ENCODE measurements around the gene GUCD1. TPM values are rescaled to one million over a fixed set of nuclear protein-coding genes. Genes with fewer than 3 reads are reported as not detected.

Gene GUCD1
- polyA plus RNA-seq, 2 of the 4 experiments (the other 2 are of a cell fraction): 37.1 to 43.5 TPM

DNA sequence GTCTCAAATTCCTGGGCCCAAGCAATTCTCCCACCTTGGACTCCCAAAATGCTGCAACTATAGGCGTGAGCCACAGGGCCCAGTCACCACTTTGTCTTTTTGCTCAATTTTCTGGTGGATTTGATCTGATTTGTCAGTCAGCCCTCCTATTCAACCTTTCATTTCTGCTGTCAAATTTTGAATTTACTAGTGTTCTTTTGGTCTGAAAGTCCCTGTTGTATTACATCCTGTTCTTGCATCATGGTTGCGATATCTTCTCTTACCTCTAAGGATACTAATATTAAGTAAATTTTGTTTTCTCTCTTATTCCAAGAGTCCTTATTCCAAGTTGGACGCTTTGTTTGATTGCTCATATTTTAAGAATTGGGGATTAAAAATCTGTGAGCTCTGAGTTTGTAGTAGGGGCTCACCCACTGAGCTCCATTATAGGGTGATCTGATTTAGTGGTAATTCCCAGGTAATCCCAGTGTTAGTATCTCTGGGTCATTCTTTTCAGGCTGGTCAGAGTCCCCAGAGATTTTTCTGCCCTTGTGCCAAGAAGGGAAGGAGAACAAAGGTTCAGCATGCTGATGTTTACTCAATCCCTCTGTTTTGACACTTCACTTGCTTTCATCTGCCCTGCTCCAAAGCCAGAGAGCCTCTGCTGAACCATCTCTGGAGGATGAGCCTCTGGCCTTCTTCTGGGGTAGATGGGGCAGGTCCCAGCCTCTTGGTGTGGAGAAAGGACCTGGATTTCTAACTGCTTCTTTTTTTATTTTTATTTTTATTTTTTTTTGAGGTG, 49.8 kb downstream of the GUCD1 start (continued):
- no peak for TF ChIP-seq USF2 (IDR thresholded peaks at IDR 0.05)
- no peak for TF ChIP-seq NFE2L2 (conservative IDR thresholded peaks at IDR 0.05; ENCODE audit: low read length)

DNA sequence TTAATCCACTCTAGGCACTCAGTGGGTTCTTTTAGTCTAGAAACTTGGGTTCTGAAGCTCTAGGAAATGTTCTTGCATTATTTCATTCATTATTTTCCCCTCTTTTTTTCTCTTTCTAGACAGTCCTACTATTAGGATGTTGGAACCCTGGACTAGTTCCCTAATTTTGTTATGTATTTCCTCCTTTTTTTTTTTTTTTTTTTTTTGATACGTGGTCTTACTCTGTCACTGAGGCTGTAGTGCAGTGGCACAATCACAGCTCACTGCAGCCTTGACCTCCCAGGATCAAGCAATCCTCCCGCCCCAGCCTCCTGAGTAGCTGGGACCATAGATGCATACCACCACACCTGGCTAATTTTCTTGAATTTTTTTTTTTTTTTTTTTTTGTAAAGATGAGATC, 50.4 kb downstream of the GUCD1 start:
- TF ChIP-seq TP53 (CRISPR knock-in tag; IDR thresholded peaks at IDR 0.05): no peak
- TF ChIP-seq ZC3H11A (IDR thresholded peaks at IDR 0.05): no peak
- ATAC-seq: no peak
- Histone ChIP-seq H3K4me1 (peaks cover 25% of the 10 kb centered on the region), H3K4me2 (no peak overlapping the region), H3K4me3 (no peak overlapping the region), H3K27ac (no peak overlapping the region), H3K9me3 (no peaks in the 10 kb centered on the region)
- no peak for FAIRE-seq
- no peak for DNase-seq (ENCODE audit: low read depth in 1 of 2, low spot score in 1 of 2)
- ChIA-PET POLR2A (no interaction called here), CTCF (interaction anchor here (0.7 to 4.8 kb wide), 5 partner anchors 38 to 939 kb away, joined by 3 to 32 read pairs (median 4); no protein-coding TSS in a partner anchor)
- WGBS (ENCODE audit: missing lambda C conversion rate): 85% methylated on average over 2 of the region's 2 CpGs

- no peak for FAIRE-seq
- Histone ChIP-seq H3K9me3 (no peaks in the 10 kb centered on the region), H3K4me1 (peaks cover 25% of the 10 kb centered on the region), H3K4me2 (no peak overlapping the region), H3K4me3 (no peak overlapping the region), H3K27ac (no peak overlapping the region)
- no peak for DNase-seq (ENCODE audit: low read depth in 1 of 2, low spot score in 1 of 2)
- ChIA-PET POLR2A (no interaction called here), CTCF (interaction anchor here (0.6 to 4.8 kb wide), 14 partner anchors 12 to 445 kb away, joined by 3 to 32 read pairs (median 5); no protein-coding TSS in a partner anchor)
- WGBS (ENCODE audit: missing lambda C conversion rate): 89% methylated on average over 5 of the region's 5 CpGs
- TF ChIP-seq, protein P1, sequence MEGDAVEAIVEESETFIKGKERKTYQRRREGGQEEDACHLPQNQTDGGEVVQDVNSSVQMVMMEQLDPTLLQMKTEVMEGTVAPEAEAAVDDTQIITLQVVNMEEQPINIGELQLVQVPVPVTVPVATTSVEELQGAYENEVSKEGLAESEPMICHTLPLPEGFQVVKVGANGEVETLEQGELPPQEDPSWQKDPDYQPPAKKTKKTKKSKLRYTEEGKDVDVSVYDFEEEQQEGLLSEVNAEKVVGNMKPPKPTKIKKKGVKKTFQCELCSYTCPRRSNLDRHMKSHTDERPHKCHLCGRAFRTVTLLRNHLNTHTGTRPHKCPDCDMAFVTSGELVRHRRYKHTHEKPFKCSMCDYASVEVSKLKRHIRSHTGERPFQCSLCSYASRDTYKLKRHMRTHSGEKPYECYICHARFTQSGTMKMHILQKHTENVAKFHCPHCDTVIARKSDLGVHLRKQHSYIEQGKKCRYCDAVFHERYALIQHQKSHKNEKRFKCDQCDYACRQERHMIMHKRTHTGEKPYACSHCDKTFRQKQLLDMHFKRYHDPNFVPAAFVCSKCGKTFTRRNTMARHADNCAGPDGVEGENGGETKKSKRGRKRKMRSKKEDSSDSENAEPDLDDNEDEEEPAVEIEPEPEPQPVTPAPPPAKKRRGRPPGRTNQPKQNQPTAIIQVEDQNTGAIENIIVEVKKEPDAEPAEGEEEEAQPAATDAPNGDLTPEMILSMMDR (IDR thresholded peaks at IDR 0.05): no peak
- TF ChIP-seq BHLHE40 (IDR thresholded peaks at IDR 0.05; ENCODE audit: low read depth, low read length) (no peak), PBX3 (IDR thresholded peaks at IDR 0.05) (no peak), CEBPB (IDR thresholded peaks at IDR 0.05) (no peak), EHF (CRISPR knock-in tag; IDR thresholded peaks at IDR 0.05) (no peak), MAFK (IDR thresholded peaks at IDR 0.05; ENCODE audit: partially characterized antibody) (no peak), ZNF302 (CRISPR knock-in tag; IDR thresholded peaks at IDR 0.05) (no peak)
- TF ChIP-seq, protein P2, sequence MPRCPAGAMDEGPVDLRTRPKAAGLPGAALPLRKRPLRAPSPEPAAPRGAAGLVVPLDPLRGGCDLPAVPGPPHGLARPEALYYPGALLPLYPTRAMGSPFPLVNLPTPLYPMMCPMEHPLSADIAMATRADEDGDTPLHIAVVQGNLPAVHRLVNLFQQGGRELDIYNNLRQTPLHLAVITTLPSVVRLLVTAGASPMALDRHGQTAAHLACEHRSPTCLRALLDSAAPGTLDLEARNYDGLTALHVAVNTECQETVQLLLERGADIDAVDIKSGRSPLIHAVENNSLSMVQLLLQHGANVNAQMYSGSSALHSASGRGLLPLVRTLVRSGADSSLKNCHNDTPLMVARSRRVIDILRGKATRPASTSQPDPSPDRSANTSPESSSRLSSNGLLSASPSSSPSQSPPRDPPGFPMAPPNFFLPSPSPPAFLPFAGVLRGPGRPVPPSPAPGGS (IDR thresholded peaks at IDR 0.05): no peak
- no peak for ATAC-seq
These were observed 51.0 kb downstream of the GUCD1 start for GRCh38 chr22:24503843-24504338.

GRCh38 chr22:24503137-24503842, 51.6 kb downstream of the GUCD1 start:
- Histone ChIP-seq H3K4me3 (no peak overlapping the region), H3K4me1 (peaks cover 25% of the 10 kb centered on the region), H3K9me3 (no peaks in the 10 kb centered on the region), H3K27ac (no peak overlapping the region), H3K4me2 (no peak overlapping the region)
- CTCF ChIA-PET: interaction anchor here (0.6 to 4.8 kb wide), 25 partner anchors 13 to 444 kb away, joined by 3 to 32 read pairs (median 4); no protein-coding TSS in a partner anchor
- FAIRE-seq: no peak
- WGBS (ENCODE audit: missing lambda C conversion rate): 73% methylated on average over 7 of the region's 7 CpGs
- POLR2A ChIA-PET: no interaction called here
- peak; percentile 89 to 91 for ATAC-seq
- peak; percentile 36 to 71 for DNase-seq (ENCODE audit: low read depth in 1 of 2, low spot score in 1 of 2)
- no peak for TF ChIP-seq ZSCAN20 (CRISPR knock-in tag; IDR thresholded peaks at IDR 0.05)
- TF ChIP-seq RFX5 (IDR thresholded peaks at IDR 0.05): no peak
- TF ChIP-seq SMC3 (IDR thresholded peaks at IDR 0.05): peak; percentile 71
- no peak for TF ChIP-seq ELK1 (IDR thresholded peaks at IDR 0.05; ENCODE audit: low read depth, low read length)
- TF ChIP-seq, protein P1 (IDR thresholded peaks at IDR 0.05): peak; percentile 62
- no peak for TF ChIP-seq CBX8 (IDR thresholded peaks at IDR 0.05)
- TF ChIP-seq KDM1A (IDR thresholded peaks at IDR 0.05; ENCODE audit: low read depth): no peak
- peak; percentile 67 to 75 for TF ChIP-seq RAD21 (conservative IDR thresholded peaks at IDR 0.05 in 1 of 2, IDR thresholded peaks at IDR 0.05 in 1 of 2)
